Activated CD4-positive, alpha-beta T cell treated with anti-CD3 and anti-CD28 coated beads for 24 hours (primary cell): Measurements from ENCODE around the gene EXD3.
"Not testable (repeated sequence)": the region's sequence is repeated elsewhere in the genome, so short reads cannot be mapped to it uniquely, and the experiment has no call there.

Source experiments
- DNase-seq, 2 donors: peaks; one replicate each; pipeline ENCODE4 v3.0.0-alpha.2; 2020; ENCODE audit warnings: low read depth in 2 of 2

The EXD3 gene

GRCh38 chr9:137339908-137340462 lies 83.0 kb downstream of the EXD3 start:
- DNase-seq, result not testable (repeated sequence)

- no peak for DNase-seq
Observed at GRCh38 chr9:137339045-137339907, 83.7 kb downstream of the EXD3 start.

- DNase-seq, result no peak
Observed at GRCh38 chr9:137336735-137337134, 86.2 kb downstream of the EXD3 start.

- no peak for DNase-seq
Observed at GRCh38 chr9:137333016-137333671, 89.8 kb downstream of the EXD3 start.

- DNase-seq, result no peak
Observed at GRCh38 chr9:137331929-137332328, 91.0 kb downstream of the EXD3 start.

GRCh38 chr9:137330689-137331088 lies 92.3 kb downstream of the EXD3 start:
- DNase-seq, result no peak

- DNase-seq, result not testable (repeated sequence)
Observed at GRCh38 chr9:137329590-137329989, 93.4 kb downstream of the EXD3 start.

GRCh38 chr9:137327641-137328550 lies 95.1 kb downstream of the EXD3 start:
- not testable (repeated sequence) for DNase-seq

GRCh38 chr9:137326445-137327065 lies 96.4 kb downstream of the EXD3 start:
- DNase-seq, result no peak

- no peak for DNase-seq
Observed at GRCh38 chr9:137325799-137326198, 97.2 kb downstream of the EXD3 start.

- DNase-seq, result no peak
Observed at GRCh38 chr9:137325124-137325523, 97.8 kb downstream of the EXD3 start.

GRCh38 chr9:137323531-137324331 lies 99.2 kb downstream of the EXD3 start:
- no peak for DNase-seq

- DNase-seq, result no peak
Observed at GRCh38 chr9:137321726-137322361, 101.1 kb downstream of the EXD3 start.

GRCh38 chr9:137320555-137321384 lies 102.2 kb downstream of the EXD3 start:
- no peak for DNase-seq

- DNase-seq, result no peak
Observed at GRCh38 chr9:137319739-137320551, 103.0 kb downstream of the EXD3 start.

GRCh38 chr9:137319011-137319738 lies 103.8 kb downstream of the EXD3 start:
- DNase-seq, result no peak

- no peak for DNase-seq
Observed at GRCh38 chr9:137318602-137319001, 104.4 kb downstream of the EXD3 start.
